Activated CD8-positive, alpha-beta memory T cell treated with anti-CD3 and anti-CD28 coated beads, Interleukin-2, amount 10 ng/mL, durations not matched to agents 7 days and 5 days (primary cell): ENCODE results near the gene FNIP1. TPM values are rescaled to one million over a fixed set of nuclear protein-coding genes. Genes with fewer than 3 reads are reported as not detected.

Source experiments
- ATAC-seq: fragments of 150-1000 bp; cut with Tn5 transposase; one replicate; pipeline ENCODE4 v1.10.0; 2021; ENCODE audit warnings: moderate library complexity
- CTCF ChIA-PET: fragments of 350-600 bp; sonication (Branson Sonifier 250); formaldehyde crosslinking; loops from one replicate; lab custom pipeline; 2021; ENCODE audit warnings: antibody characterized with exemption; lab: Charles Lee
- DNase-seq: peaks from one replicate; pipeline ENCODE4 v3.0.0-alpha.2; 2020
- H3K27ac Mint-ChIP-seq: one replicate; pipeline ENCODE4 v1.8.0; 2021; ENCODE audit warnings: mild to moderate bottlenecking, mixed read lengths
- H3K27me3 Mint-ChIP-seq: one replicate; pipeline ENCODE4 v1.8.0; 2021; ENCODE audit warnings: mixed read lengths
- H3K36me3 Mint-ChIP-seq: one replicate; pipeline ENCODE4 v1.8.0; 2021; ENCODE audit warnings: mild to moderate bottlenecking, mixed read lengths
- H3K4me1 Mint-ChIP-seq: one replicate; pipeline ENCODE4 v1.8.0; 2021; ENCODE audit warnings: mixed read lengths
- H3K4me3 Mint-ChIP-seq: one replicate; pipeline ENCODE4 v1.8.0; 2021; ENCODE audit warnings: mild to moderate bottlenecking, moderate library complexity, mixed read lengths
- H3K9me3 Mint-ChIP-seq: one replicate; pipeline ENCODE4 v1.8.0; 2022; ENCODE audit warnings: low read depth, mixed read lengths
- total RNA-seq, 2 experiments: library from RNA; stranded (reverse); gene quantifications; one replicate each; pipeline ENCODE4 v1.2.3, GENCODE V29; 2021

Gene FNIP1
- total RNA-seq, 2 experiments from 2014 or later: 25.5 to 30.3 TPM

GRCh38 chr5:131795879-131796792 is 681 bp downstream of the FNIP1 start:
- Mint-ChIP-seq H3K9me3 (no peaks in the 10 kb centered on the region), H3K4me3 (peak overlapping the region; percentile 97), H3K4me1 (peaks cover 33% of the 10 kb centered on the region), H3K27me3 (no peaks in the 10 kb centered on the region), H3K36me3 (peaks cover 29% of the 10 kb centered on the region), H3K27ac (peak overlapping the region; percentile 91)
- ATAC-seq (peak; percentile 25), DNase-seq (peak; percentile 58)
- CTCF ChIA-PET: interaction anchor here (0.9 to 2.0 kb wide), 5 partner anchors 10 to 262 kb away, joined by 3 to 8 read pairs (median 4); no protein-coding TSS in a partner anchor

DNA sequence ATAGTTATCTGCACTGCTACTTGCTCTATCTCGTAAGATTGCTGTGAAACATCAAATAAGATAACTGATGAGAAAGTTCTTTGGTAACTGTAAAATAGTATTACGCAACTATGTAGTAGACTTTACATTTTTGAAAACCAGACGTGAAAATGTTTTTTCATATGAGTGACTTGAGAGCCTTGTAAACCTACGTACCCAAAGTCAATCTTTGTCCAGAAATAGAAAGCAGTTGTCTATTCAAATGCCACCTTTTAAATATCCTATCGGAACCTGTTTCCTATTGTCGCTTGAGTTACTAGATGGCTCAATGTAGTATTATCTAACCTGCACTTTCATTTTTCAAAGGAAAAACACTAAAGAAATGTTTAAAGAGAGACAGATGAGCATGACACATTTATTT is 1.6 kb downstream of the FNIP1 start:
- Mint-ChIP-seq H3K27me3 (no peaks in the 10 kb centered on the region), H3K4me3 (peak overlapping the region; percentile 97), H3K27ac (peak overlapping the region; percentile 69), H3K4me1 (peaks cover 37% of the 10 kb centered on the region), H3K36me3 (peaks cover 33% of the 10 kb centered on the region), H3K9me3 (no peaks in the 10 kb centered on the region)
- no peak for ATAC-seq
- no peak for DNase-seq
- CTCF ChIA-PET: no interaction called here

DNA sequence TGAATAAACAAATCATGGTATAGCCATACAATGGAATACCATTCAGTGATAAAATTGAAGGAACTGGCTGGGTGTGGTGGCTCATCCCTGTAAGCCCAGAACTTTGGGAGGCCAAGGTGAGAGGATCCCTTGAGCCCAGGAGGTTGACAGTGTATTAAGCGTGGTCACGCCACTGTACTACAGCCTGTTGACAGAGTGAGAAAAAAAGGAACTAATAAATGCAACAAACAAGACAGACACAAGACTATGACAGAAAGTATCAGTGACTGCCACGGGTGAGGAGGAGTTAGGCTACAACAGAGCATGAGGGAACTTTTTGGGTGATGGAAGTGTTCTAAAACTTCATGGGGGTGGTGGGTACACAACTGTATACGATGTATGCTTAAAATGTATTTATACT is 2.2 kb downstream of the FNIP1 start:
- H3K27ac Mint-ChIP-seq: peak overlapping the region; percentile 41
- no peaks in the 10 kb centered on the region for H3K27me3 Mint-ChIP-seq
- H3K4me1 Mint-ChIP-seq: peaks cover 39% of the 10 kb centered on the region
- peaks cover 35% of the 10 kb centered on the region for H3K36me3 Mint-ChIP-seq
- ATAC-seq: no peak
- H3K9me3 Mint-ChIP-seq: no peaks in the 10 kb centered on the region
- CTCF ChIA-PET: interaction anchor here (2.0 kb wide), 1 partner anchor 213 kb away, joined by 5 read pairs; no protein-coding TSS in a partner anchor
- H3K4me3 Mint-ChIP-seq: peak overlapping the region; percentile 43
- DNase-seq: no peak

DNA sequence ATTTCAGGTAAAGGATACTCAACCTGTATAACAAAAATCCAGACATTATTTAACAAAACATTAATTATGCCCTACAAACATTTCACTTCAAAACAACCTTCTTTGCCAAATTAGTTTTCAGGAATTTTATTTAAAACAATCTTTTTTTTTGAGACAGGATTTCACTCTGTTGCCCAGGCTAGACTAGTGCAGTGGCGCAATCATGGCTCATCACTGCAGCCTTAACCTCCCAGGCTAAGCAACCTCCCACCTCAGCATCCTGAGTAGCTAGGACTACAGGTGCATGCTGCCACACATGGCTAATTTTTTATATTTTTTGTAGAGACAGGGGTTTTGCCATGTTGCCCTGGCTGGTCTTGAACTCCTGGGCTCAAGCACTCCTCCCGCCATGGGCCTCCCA is 3.9 kb downstream of the FNIP1 start:
- no peaks in the 10 kb centered on the region for H3K27me3 Mint-ChIP-seq
- no peak overlapping the region for H3K27ac Mint-ChIP-seq
- H3K36me3 Mint-ChIP-seq: peaks cover 43% of the 10 kb centered on the region
- DNase-seq (no peak), ATAC-seq (no peak)
- H3K9me3 Mint-ChIP-seq: peaks cover 3% of the 10 kb centered on the region
- peaks cover 44% of the 10 kb centered on the region for H3K4me1 Mint-ChIP-seq
- no peak overlapping the region for H3K4me3 Mint-ChIP-seq
- CTCF ChIA-PET: interaction anchor here (2.0 kb wide), 1 partner anchor 215 kb away, joined by 5 read pairs; no protein-coding TSS in a partner anchor

DNA sequence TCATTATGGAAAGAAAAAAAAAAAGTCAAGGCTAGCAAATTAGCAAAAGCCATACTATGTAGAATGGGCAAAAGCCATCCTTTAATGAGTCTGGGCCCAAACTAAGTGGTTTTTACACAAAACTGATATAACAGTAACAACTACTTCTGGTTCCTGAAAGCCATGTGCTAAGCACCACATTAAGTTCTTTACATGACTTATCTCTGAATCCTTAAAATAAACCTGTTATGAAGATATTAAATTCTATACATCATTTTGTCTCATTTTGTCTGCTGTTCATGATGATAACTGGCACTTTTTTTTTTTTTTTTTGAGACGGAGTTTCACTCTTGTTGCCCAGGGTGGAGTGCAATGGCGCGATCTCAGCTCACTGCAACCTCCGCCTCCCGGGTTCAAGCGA is 5.0 kb downstream of the FNIP1 start:
- peaks cover 41% of the 10 kb centered on the region for H3K4me1 Mint-ChIP-seq
- CTCF ChIA-PET: no interaction called here

DNA sequence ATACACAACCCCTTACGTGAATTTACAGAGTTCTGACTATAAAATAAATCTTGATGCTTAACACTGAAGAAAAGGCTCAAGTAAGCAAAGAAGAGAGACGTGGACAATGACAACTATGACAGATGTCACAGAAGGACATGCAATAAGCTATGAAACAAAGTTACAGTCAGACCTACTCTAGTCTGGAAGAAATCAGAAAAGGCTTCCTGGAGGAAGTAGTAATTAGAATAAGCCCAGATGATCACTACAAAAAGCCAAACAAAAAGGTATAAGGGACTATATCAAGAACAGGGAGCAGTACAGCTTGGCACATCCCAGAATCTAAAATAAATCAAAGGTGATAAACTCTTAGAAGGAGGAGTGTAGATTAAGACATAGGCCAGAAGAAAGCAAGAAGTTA is 6.3 kb downstream of the FNIP1 start:
- CTCF ChIA-PET: interaction anchor here (0.7 kb wide), 1 partner anchor 72 kb away, joined by 3 read pairs; no protein-coding TSS in a partner anchor
- Mint-ChIP-seq H3K9me3 (peaks cover 3% of the 10 kb centered on the region), H3K4me3 (no peak overlapping the region), H3K27me3 (no peaks in the 10 kb centered on the region), H3K36me3 (peaks cover 41% of the 10 kb centered on the region), H3K4me1 (peaks cover 35% of the 10 kb centered on the region), H3K27ac (no peak overlapping the region)
- no peak for ATAC-seq
- DNase-seq: no peak

More for the DNA sequence above, 5.0 kb downstream of the FNIP1 start:
- no peak overlapping the region for H3K27ac Mint-ChIP-seq
- H3K36me3 Mint-ChIP-seq: peaks cover 46% of the 10 kb centered on the region
- DNase-seq: no peak
- H3K27me3 Mint-ChIP-seq: no peaks in the 10 kb centered on the region
- ATAC-seq: no peak
- no peak overlapping the region for H3K4me3 Mint-ChIP-seq
- peaks cover 3% of the 10 kb centered on the region for H3K9me3 Mint-ChIP-seq

- Mint-ChIP-seq H3K27ac (no peak overlapping the region), H3K4me3 (no peak overlapping the region), H3K27me3 (no peaks in the 10 kb centered on the region), H3K36me3 (peaks cover 34% of the 10 kb centered on the region), H3K9me3 (peaks cover 3% of the 10 kb centered on the region), H3K4me1 (peaks cover 27% of the 10 kb centered on the region)
- no peak for DNase-seq
- ATAC-seq: no peak
- CTCF ChIA-PET: no interaction called here
Observed at GRCh38 chr5:131789765-131790164, 7.1 kb downstream of the FNIP1 start.

DNA sequence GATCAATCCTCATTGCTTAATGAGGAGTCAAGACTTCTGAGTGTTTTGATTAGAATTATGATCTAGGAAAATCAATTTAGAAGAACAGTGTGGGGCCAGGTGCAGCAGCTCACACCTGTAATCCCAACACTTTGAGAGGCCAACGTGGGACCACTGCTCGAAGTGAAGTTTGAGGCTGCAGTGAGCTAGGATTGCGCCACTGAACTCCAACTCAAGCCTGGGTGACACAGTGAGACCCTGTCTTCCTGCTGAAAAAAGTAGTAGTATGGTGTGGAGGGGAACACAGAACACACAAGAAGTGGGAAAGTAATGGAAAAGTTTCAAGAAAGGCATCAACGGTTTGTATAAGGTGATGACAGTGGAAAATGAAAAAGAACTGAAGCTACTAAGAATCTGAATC is 9.1 kb downstream of the FNIP1 start:
- H3K4me1 Mint-ChIP-seq: peaks cover 16% of the 10 kb centered on the region
- no peak for DNase-seq
- H3K27ac Mint-ChIP-seq: no peak overlapping the region
- H3K36me3 Mint-ChIP-seq: peaks cover 30% of the 10 kb centered on the region
- CTCF ChIA-PET: no interaction called here
- peaks cover 3% of the 10 kb centered on the region for H3K9me3 Mint-ChIP-seq
- no peaks in the 10 kb centered on the region for H3K27me3 Mint-ChIP-seq
- no peak overlapping the region for H3K4me3 Mint-ChIP-seq
- no peak for ATAC-seq

DNA sequence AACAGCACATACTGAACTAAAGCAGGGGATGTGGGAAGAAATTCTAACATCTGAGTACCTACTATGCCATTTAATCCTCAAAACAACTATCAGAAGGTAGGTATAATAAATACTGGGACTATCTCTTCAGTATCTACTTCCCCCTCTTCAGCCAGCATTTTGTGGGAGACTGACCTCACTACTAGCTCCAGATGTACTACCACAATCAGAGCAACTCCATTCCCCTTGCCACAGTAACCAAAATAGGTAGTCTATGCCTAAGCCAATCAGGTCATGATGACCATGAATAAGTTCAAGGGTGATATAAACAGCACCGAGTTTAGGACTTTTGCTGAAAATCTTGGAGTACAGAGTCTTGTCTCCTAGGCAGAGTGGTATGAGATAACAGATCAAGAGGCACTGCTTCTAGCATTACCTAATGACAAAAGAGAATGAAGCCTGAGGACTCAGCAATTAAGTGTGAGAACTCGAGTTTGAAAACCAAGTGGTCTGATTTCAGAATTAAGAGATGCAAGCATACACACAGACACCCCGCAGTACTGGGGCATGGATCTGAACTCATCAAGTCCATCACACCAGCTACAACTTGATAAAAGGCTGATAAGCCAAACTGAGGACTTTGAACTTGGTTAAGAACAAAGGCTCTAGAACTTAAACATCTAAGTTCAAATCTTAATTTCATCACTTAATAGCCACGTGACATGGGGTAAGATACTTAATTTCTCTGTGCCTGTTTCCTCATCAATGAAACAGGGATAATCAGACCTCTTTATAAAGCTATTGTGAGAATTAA is 9.7 kb downstream of the FNIP1 start:
- Mint-ChIP-seq H3K4me1 (peaks cover 16% of the 10 kb centered on the region), H3K36me3 (peaks cover 29% of the 10 kb centered on the region), H3K27me3 (no peaks in the 10 kb centered on the region), H3K4me3 (no peak overlapping the region), H3K9me3 (peaks cover 3% of the 10 kb centered on the region), H3K27ac (no peak overlapping the region)
- no peak for DNase-seq
- ATAC-seq: no peak
- CTCF ChIA-PET: no interaction called here

- no peaks in the 10 kb centered on the region for H3K27me3 Mint-ChIP-seq
- ATAC-seq (no peak), DNase-seq (no peak)
- H3K27ac Mint-ChIP-seq: no peak overlapping the region
- H3K36me3 Mint-ChIP-seq: peaks cover 32% of the 10 kb centered on the region
- H3K4me3 Mint-ChIP-seq: no peak overlapping the region
- CTCF ChIA-PET: no interaction called here
- H3K9me3 Mint-ChIP-seq: peaks cover 3% of the 10 kb centered on the region
- peaks cover 16% of the 10 kb centered on the region for H3K4me1 Mint-ChIP-seq
Observed at GRCh38 chr5:131786036-131786435, 10.8 kb downstream of the FNIP1 start.

DNA sequence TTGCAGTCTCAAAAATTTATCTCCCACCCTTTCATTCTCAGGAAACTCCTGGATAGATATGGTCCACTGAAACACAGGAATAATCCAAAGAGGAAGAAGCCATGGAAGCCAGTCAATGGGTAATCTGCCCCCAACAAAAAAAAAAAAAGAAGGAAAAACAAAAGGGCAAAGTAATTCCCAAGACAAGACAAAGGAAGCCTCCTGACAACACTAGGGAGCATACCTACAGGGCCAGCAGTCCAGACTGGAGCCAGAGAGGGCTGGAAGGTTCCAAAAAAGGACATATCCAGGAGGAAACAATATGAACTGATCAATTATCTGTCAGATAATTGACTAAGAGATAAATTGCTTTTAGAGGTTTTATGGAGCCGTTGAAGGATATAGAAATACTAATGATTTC is 12.9 kb downstream of the FNIP1 start:
- peaks cover 6% of the 10 kb centered on the region for H3K4me1 Mint-ChIP-seq
- DNase-seq (no peak), ATAC-seq (no peak)
- peaks cover 1% of the 10 kb centered on the region for H3K9me3 Mint-ChIP-seq
- H3K36me3 Mint-ChIP-seq: peaks cover 27% of the 10 kb centered on the region
- H3K27ac Mint-ChIP-seq: no peak overlapping the region
- no peaks in the 10 kb centered on the region for H3K27me3 Mint-ChIP-seq
- CTCF ChIA-PET: no interaction called here
- no peak overlapping the region for H3K4me3 Mint-ChIP-seq

GRCh38 chr5:131783357-131783756 is 13.5 kb downstream of the FNIP1 start:
- ATAC-seq (no peak), DNase-seq (no peak)
- Mint-ChIP-seq H3K27me3 (no peaks in the 10 kb centered on the region), H3K36me3 (peaks cover 25% of the 10 kb centered on the region), H3K27ac (no peak overlapping the region), H3K4me1 (peaks cover 5% of the 10 kb centered on the region), H3K9me3 (no peaks in the 10 kb centered on the region), H3K4me3 (no peak overlapping the region)
- CTCF ChIA-PET: no interaction called here

DNA sequence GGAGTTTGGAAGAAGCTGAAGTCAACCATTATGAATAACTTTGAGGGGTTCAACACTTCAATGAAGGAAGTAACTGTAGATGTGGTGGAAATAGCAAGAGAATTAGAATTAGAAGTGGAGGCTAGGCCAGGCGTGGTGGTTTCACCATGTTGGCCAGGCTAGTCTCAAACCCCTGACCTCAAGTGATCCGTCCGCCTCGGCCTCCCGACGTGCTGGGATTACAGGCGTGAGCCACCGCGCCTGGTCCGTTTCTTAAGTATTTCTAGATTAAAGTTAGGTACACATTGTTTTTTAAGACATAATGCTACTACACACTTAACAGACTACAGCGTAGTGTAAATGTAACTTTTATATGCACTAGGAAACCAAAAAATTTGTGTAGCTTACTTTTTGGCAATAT is 14.1 kb downstream of the FNIP1 start:
- ATAC-seq (no peak), DNase-seq (no peak)
- Mint-ChIP-seq H3K27ac (no peak overlapping the region), H3K27me3 (no peaks in the 10 kb centered on the region), H3K36me3 (peaks cover 23% of the 10 kb centered on the region), H3K9me3 (no peaks in the 10 kb centered on the region), H3K4me3 (no peak overlapping the region), H3K4me1 (peaks cover 4% of the 10 kb centered on the region)
- CTCF ChIA-PET: no interaction called here
